K562 (cell line): ENCODE data around the gene FERMT3. TPM values are rescaled to one million over a fixed set of nuclear protein-coding genes. Genes with fewer than 3 reads are reported as not detected.
A peak's percentile ranks its signal among the peaks of the same experiment; 100 is the strongest.

Experiments
- CC2D1A ChIP-seq: fragments of 450-650 bp; IDR thresholded peaks from 2 replicates; pipeline ENCODE4 v1.6.1; 2017; ENCODE audit warnings: mild to moderate bottlenecking
- CEBPB ChIP-seq: fragments of 450-650 bp; IDR thresholded peaks from 2 replicates; pipeline ENCODE4 v1.6.1; 2016; ENCODE audit warnings: missing genetic modification characterization, missing compliant biosample characterization
- HCFC1 ChIP-seq: IDR thresholded peaks from 2 replicates; pipeline ENCODE4 v1.6.1; 2012; ENCODE audit warnings: low read depth, low read length, improper control_type of control experiment
- MBD1 ChIP-seq: fragments of 250-450 bp; sonication (Bioruptor Pico); IDR thresholded peaks from 2 replicates; pipeline ENCODE4 v1.8.0; 2022; ENCODE audit warnings: inconsistent platforms
- MTA1 ChIP-seq: fragments of 450-650 bp; IDR thresholded peaks from 2 replicates; pipeline ENCODE4 v1.6.1; 2017; ENCODE audit warnings: borderline replicate concordance
- SMARCC2 ChIP-seq: fragments of 450-650 bp; IDR thresholded peaks from 2 replicates; pipeline ENCODE4 v1.6.1; 2017; ENCODE audit warnings: antibody characterized with exemption, moderate library complexity, mild to moderate bottlenecking, low read depth
- SRSF9 ChIP-seq: fragments of 200-400 bp; formaldehyde crosslinking; IDR thresholded peaks from 2 replicates; pipeline ENCODE4 v1.6.1; 2017; ENCODE audit warnings: low read depth, low read length, borderline replicate concordance
- STAT5B ChIP-seq: fragments of 250-450 bp; sonication (Bioruptor Pico); IDR thresholded peaks from 2 replicates; pipeline ENCODE4 v1.8.0; 2021; ENCODE audit warnings: mild to moderate bottlenecking, inconsistent platforms
- TAF9B ChIP-seq: fragments of 450-650 bp; IDR thresholded peaks from 2 replicates; pipeline ENCODE4 v1.6.1; 2018; ENCODE audit warnings: mild to moderate bottlenecking; ENCODE audit not compliant: partially characterized antibody
- U2AF1 ChIP-seq: fragments of 200-400 bp; formaldehyde crosslinking; optimal IDR thresholded peaks from 2 replicates; pipeline ENCODE3; 2017; ENCODE audit warnings: mild to moderate bottlenecking, low read depth, low read length, moderate library complexity
- ZBTB34 ChIP-seq: fragments of 250-450 bp; sonication (Bioruptor Pico); IDR thresholded peaks from 2 replicates; pipeline ENCODE4 v1.8.0; 2021; ENCODE audit warnings: mild to moderate bottlenecking, moderate library complexity
- ZNF174 ChIP-seq: fragments of 250-450 bp; sonication (Bioruptor Pico); IDR thresholded peaks from 2 replicates; pipeline ENCODE4 v1.4.0; 2020; ENCODE audit warnings: mild to moderate bottlenecking
- ZNF583 ChIP-seq: fragments of 250-450 bp; sonication (Bioruptor Pico); IDR thresholded peaks from 2 replicates; pipeline ENCODE4 v1.4.0; 2020
- polyA plus RNA-seq, 8 experiments: library from polyadenylated mRNA; depleted of rRNA in 4 of 8; stranded (reverse) in 5 of 8; unstranded in 3 of 8; fragments of >200 nt; fragmentation: Nextera tagmentation in 2 of 8; fragmentation: Illumina TruSeq in 1 of 8; extraction: Ambion mirVana in 2 of 8; extraction: Trizol in 1 of 8; gene quantifications; 2 replicates each; pipeline versions ENCODE4 v1.2.1 to v1.2.3, GENCODE V29; 2011 to 2014; ENCODE audit warnings: inconsistent platforms in 1 of 8, missing spikeins in 1 of 8
- total RNA-seq, 7 experiments: library from RNA; depleted of rRNA in 6 of 7; stranded (reverse); fragments of >200 nt in 6 of 7; fragmentation: Illumina TruSeq in 2 of 7; extraction: Trizol in 2 of 7; gene quantifications; 2 replicates each; pipeline versions ENCODE4 v1.2.1 to v1.2.3, GENCODE V29; 2011 to 2021; ENCODE audit warnings: low replicate concordance in 1 of 7
- TF ChIP-seq, protein P1 (sequence below): fragments of 450-650 bp; formaldehyde crosslinking; conservative IDR thresholded peaks from 2 replicates; pipeline ENCODE4 v1.4.0; 2022; ENCODE audit warnings: mild to moderate bottlenecking, missing genetic modification characterization
- TF ChIP-seq, protein P2 (sequence below): IDR thresholded peaks from 3 replicates; pipeline ENCODE4 v1.6.1; 2011; ENCODE audit warnings: borderline replicate concordance, mild to moderate bottlenecking; ENCODE audit not compliant: insufficient read length, insufficient read depth
- TF ChIP-seq, protein P3 (sequence below): sonication (generic); formaldehyde crosslinking; IDR thresholded peaks from 2 replicates; pipeline ENCODE4 v1.8.0; 2022; ENCODE audit warnings: missing genetic modification reagents, mild to moderate bottlenecking, moderate library complexity, borderline replicate concordance

The FERMT3 gene
- total and polyA plus RNA-seq, 9 of the 15 experiments (the other 6 are each of a cell fraction or from before 2014, with no cell fraction given) = 3.2 to 275 (median 79.7) TPM

DNA sequence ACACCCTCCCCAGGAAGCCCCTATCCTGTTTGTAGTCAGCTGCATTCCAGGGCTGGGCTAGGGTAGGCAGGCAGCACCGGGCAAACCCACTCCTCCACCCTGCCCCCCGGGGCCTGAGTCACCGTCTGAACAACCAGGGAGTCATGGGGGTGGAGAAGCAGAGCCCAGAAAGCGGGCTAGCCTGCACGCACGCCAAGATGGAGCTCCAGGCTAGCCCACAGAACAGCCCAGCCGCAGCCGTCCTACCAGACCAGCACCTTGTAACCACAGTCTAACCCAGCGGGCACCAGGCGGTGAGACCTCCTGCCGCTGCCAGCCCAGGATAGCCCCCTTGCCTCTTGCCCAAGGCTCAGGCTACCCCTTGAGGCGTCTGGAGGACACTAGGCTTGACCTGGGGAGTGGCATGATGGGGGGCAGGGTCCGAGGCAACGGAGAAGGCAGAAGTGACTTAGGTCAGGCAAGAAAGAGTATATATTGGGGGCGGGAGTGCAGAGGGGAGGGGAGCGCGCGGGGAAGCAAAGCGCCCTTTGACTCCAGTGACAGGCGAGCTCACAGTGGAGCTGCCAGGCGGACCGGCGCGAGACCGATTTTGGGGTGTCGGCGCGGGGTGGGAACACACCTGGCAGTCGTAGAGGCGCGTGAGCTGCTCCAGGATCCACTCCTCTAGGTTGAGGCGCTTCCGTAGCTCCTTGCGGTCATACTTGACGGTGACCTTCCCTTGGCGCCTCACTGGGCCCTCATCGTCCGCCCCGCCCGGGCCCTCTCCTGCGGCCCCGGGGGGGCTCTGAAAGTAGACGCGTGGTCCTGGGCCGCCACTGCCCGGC lies 39.5 kb downstream of the FERMT3 start (continued):
- TF ChIP-seq, protein P1, sequence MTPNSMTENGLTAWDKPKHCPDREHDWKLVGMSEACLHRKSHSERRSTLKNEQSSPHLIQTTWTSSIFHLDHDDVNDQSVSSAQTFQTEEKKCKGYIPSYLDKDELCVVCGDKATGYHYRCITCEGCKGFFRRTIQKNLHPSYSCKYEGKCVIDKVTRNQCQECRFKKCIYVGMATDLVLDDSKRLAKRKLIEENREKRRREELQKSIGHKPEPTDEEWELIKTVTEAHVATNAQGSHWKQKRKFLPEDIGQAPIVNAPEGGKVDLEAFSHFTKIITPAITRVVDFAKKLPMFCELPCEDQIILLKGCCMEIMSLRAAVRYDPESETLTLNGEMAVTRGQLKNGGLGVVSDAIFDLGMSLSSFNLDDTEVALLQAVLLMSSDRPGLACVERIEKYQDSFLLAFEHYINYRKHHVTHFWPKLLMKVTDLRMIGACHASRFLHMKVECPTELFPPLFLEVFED (CRISPR knock-in tag) = no peak
- TF ChIP-seq SMARCC2 = no peak
- TF ChIP-seq CC2D1A = no peak
- TF ChIP-seq, protein P2, sequence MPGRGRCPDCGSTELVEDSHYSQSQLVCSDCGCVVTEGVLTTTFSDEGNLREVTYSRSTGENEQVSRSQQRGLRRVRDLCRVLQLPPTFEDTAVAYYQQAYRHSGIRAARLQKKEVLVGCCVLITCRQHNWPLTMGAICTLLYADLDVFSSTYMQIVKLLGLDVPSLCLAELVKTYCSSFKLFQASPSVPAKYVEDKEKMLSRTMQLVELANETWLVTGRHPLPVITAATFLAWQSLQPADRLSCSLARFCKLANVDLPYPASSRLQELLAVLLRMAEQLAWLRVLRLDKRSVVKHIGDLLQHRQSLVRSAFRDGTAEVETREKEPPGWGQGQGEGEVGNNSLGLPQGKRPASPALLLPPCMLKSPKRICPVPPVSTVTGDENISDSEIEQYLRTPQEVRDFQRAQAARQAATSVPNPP = no peak
- no peak for TF ChIP-seq STAT5B (CRISPR knock-in tag)
- no peak for TF ChIP-seq TAF9B
- TF ChIP-seq, protein P3, sequence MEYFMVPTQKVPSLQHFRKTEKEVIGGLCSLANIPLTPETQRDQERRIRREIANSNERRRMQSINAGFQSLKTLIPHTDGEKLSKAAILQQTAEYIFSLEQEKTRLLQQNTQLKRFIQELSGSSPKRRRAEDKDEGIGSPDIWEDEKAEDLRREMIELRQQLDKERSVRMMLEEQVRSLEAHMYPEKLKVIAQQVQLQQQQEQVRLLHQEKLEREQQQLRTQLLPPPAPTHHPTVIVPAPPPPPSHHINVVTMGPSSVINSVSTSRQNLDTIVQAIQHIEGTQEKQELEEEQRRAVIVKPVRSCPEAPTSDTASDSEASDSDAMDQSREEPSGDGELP (CRISPR knock-in tag) = peak; percentile 65; the same call in 1 of the 2 replicates
- 0 out of 2 replicates have a peak, but pooled peaks have one; percentile 7 for TF ChIP-seq HCFC1
- no peak for TF ChIP-seq ZBTB34
- no peak for TF ChIP-seq SRSF9
- no peak for TF ChIP-seq CEBPB (tag)
- TF ChIP-seq MBD1 (CRISPR knock-in tag) = no peak
- no peak for TF ChIP-seq ZNF174
- no peak for TF ChIP-seq U2AF1
- TF ChIP-seq MTA1 = 0 out of 2 replicates have a peak, but pooled peaks have one; percentile 30
- TF ChIP-seq ZNF583 (CRISPR knock-in tag) = no peak
